ENCODE measurements around the gene WDR27.
"Not testable (repeated sequence)": the region's sequence is repeated elsewhere in the genome, so short reads cannot be mapped to it uniquely, and the experiment has no call there.

Gene WDR27

GRCh38 chr6:169623343-169623742 lies 78.5 kb downstream of the WDR27 start:
- Histone ChIP-seq H3K27me3 (ENCODE audit: insufficient read depth, low read length) (no peaks in the 10 kb centered on the region), H3K4me3 (ENCODE audit: low read length) (no peak overlapping the region), H3K9me3 (ENCODE audit: insufficient read depth, low read depth, low read length) (no peaks in the 10 kb centered on the region), H3K9ac (ENCODE audit: low read depth, low read length) (no peak overlapping the region), H3K4me1 (ENCODE audit: insufficient read depth, low read length) (peaks cover 46% of the 10 kb centered on the region), H3K27ac (ENCODE audit: low read depth, low read length) (no peak overlapping the region), H3K36me3 (ENCODE audit: insufficient read depth, low read length) (peaks cover 37% of the 10 kb centered on the region)
- WGBS = 79% methylated on average over 7 of the region's 7 CpGs

DNA sequence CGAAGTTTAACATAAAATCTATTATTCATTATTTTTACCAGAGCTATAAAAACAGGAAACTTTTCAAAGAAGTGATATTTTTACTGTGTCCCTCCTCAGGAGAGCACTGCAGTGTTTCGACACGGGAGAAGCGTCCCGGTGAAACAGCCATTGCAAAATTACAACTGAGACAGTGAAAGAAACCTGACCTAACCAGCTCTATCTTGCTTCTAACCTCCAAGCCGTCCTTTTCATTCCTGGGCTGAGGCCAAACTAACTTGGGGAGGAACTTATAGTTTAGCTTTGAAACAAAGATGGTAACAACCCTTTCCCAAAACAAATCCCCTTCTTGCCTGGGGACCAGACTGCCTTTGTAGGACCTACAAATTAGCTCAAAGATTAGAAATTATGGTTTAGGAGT lies 79.2 kb downstream of the WDR27 start:
- H3K4me3 ChIP-seq (ENCODE audit: low read length) = no peak overlapping the region
- H3K27me3 ChIP-seq (ENCODE audit: insufficient read depth, low read length) = no peaks in the 10 kb centered on the region
- H3K4me1 ChIP-seq (ENCODE audit: insufficient read depth, low read length) = peaks cover 51% of the 10 kb centered on the region
- 90% methylated on average over 4 of the region's 6 CpGs for WGBS
- H3K36me3 ChIP-seq (ENCODE audit: insufficient read depth, low read length) = peaks cover 36% of the 10 kb centered on the region
- no peaks in the 10 kb centered on the region for H3K9me3 ChIP-seq (ENCODE audit: insufficient read depth, low read depth, low read length)
- peak overlapping the region; percentile 26; the same call in 1 of the 2 replicates for H3K27ac ChIP-seq (ENCODE audit: low read depth, low read length)
- no peak overlapping the region for H3K9ac ChIP-seq (ENCODE audit: low read depth, low read length)

- Histone ChIP-seq H3K36me3 (ENCODE audit: insufficient read depth, low read length) (peaks cover 23% of the 10 kb centered on the region; the same call in 1 of the 2 replicates), H3K9me3 (ENCODE audit: insufficient read depth, low read depth, low read length) (no peaks in the 10 kb centered on the region; the same call in 1 of the 2 replicates), H3K4me3 (ENCODE audit: low read length) (no peak overlapping the region), H3K27ac (ENCODE audit: low read depth, low read length) (no peak overlapping the region), H3K27me3 (ENCODE audit: insufficient read depth, low read length) (no peaks in the 10 kb centered on the region), H3K9ac (ENCODE audit: low read depth, low read length) (no peak overlapping the region), H3K4me1 (ENCODE audit: insufficient read depth, low read length) (peaks cover 52% of the 10 kb centered on the region)
- 81% methylated on average over 13 of the region's 13 CpGs for WGBS
These were observed 80.5 kb downstream of the WDR27 start for GRCh38 chr6:169621311-169621710.

- H3K27ac ChIP-seq (ENCODE audit: low read depth, low read length) = peak overlapping the region; percentile 88
- WGBS = 68% methylated on average over 10 of the region's 10 CpGs
- peaks cover 52% of the 10 kb centered on the region for H3K4me1 ChIP-seq (ENCODE audit: insufficient read depth, low read length)
- peaks cover 19% of the 10 kb centered on the region; the same call in 1 of the 2 replicates for H3K36me3 ChIP-seq (ENCODE audit: insufficient read depth, low read length)
- no peaks in the 10 kb centered on the region for H3K27me3 ChIP-seq (ENCODE audit: insufficient read depth, low read length)
- peak overlapping the region; percentile 57 for H3K9ac ChIP-seq (ENCODE audit: low read depth, low read length)
- no peaks in the 10 kb centered on the region; the same call in 1 of the 2 replicates for H3K9me3 ChIP-seq (ENCODE audit: insufficient read depth, low read depth, low read length)
- H3K4me3 ChIP-seq (ENCODE audit: low read length) = no peak overlapping the region
These were observed 81.4 kb downstream of the WDR27 start for GRCh38 chr6:169620171-169621130.

DNA sequence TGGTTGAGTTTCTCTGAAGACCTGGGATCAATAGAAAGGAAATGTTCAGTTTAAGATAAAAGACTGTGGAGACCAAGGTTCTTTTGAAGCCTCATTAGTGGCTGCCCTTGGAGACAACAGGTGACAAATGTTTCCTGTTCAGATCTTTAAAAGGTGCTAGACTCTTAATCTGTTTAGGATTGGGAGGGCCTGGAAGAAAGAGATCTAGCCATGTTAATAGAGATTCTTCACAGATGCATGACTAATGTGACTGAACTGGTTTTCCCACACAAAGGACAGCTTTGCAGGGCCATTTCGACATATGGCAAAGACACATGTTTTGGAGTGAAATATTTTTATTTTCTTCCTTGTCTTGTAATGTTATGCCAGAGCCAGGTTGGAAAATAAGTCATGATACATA lies 82.2 kb downstream of the WDR27 start:
- 31% methylated on average over 1 of the region's 1 CpG for WGBS
- peaks cover 52% of the 10 kb centered on the region for H3K4me1 ChIP-seq (ENCODE audit: insufficient read depth, low read length)
- H3K36me3 ChIP-seq (ENCODE audit: insufficient read depth, low read length) = peaks cover 11% of the 10 kb centered on the region; the same call in 1 of the 2 replicates
- H3K27ac ChIP-seq (ENCODE audit: low read depth, low read length) = peak overlapping the region; percentile 88
- H3K4me3 ChIP-seq (ENCODE audit: low read length) = no peak overlapping the region
- H3K27me3 ChIP-seq (ENCODE audit: insufficient read depth, low read length) = no peaks in the 10 kb centered on the region
- no peaks in the 10 kb centered on the region; the same call in 1 of the 2 replicates for H3K9me3 ChIP-seq (ENCODE audit: insufficient read depth, low read depth, low read length)
- H3K9ac ChIP-seq (ENCODE audit: low read depth, low read length) = peak overlapping the region; percentile 58; the same call in 1 of the 2 replicates

DNA sequence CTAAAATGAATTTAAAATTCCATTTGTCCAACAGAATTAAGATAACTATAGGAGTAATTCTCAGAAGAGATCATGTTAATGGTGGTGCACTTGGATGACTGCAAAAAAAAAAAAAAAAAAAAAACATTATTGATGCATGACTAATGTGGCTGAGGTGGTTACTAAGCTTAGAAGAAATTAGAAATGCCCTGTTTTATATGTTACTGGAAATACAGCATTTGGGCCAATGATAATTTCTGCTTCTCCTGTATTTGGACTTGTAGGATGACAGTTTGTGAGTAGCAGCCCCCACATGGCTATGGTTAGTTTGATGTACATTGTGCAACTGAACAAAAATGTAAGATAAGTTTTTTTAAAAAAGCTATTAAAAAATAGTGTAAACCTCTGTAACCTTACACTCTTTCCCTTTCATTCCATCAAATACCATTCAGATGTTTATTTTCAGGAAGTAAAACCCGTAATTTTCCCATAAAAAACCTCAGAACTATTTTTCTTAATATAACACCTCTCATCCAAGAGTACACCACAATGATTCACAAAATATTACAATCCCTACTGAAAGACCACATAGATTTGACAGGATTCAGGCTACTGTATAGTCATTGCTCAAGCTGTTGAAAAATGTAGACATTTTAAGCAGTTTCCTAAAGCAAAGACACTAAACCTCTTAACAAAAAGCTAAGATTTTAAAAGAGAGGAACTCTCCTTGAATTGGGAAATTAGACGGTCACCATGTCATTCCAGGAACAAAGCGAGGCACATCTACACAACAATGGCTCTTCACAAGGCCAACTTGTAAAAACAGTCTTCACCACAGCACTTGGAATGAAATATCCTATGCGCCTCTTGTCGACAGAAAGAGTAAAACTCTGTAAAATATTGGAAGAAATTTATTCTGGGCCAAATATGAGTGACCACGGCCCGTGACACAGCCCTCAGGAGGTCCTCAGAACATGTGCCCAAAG lies 83.0 kb downstream of the WDR27 start:
- peak overlapping the region; percentile 58; the same call in 1 of the 2 replicates for H3K9ac ChIP-seq (ENCODE audit: low read depth, low read length)
- H3K27me3 ChIP-seq (ENCODE audit: insufficient read depth, low read length) = no peaks in the 10 kb centered on the region
- H3K27ac ChIP-seq (ENCODE audit: low read depth, low read length) = peak overlapping the region; percentile 88
- 21% methylated on average over 7 of the region's 7 CpGs for WGBS
- peaks cover 52% of the 10 kb centered on the region for H3K4me1 ChIP-seq (ENCODE audit: insufficient read depth, low read length)
- no peaks in the 10 kb centered on the region; the same call in 1 of the 2 replicates for H3K9me3 ChIP-seq (ENCODE audit: insufficient read depth, low read depth, low read length)
- peaks cover 2% of the 10 kb centered on the region; the same call in 1 of the 2 replicates for H3K36me3 ChIP-seq (ENCODE audit: insufficient read depth, low read length)
- peak overlapping the region; percentile 13; the same call in 1 of the 2 replicates for H3K4me3 ChIP-seq (ENCODE audit: low read length)

- Histone ChIP-seq H3K4me3 (ENCODE audit: low read length) (no peak overlapping the region), H3K9me3 (ENCODE audit: insufficient read depth, low read depth, low read length) (no peaks in the 10 kb centered on the region; the same call in 1 of the 2 replicates), H3K27me3 (ENCODE audit: insufficient read depth, low read length) (no peaks in the 10 kb centered on the region), H3K27ac (ENCODE audit: low read depth, low read length) (no peak overlapping the region), H3K36me3 (ENCODE audit: insufficient read depth, low read length) (0 out of 2 replicates have a peak, but pooled peaks cover 3% of the 10 kb centered on the region), H3K4me1 (ENCODE audit: insufficient read depth, low read length) (peaks cover 48% of the 10 kb centered on the region), H3K9ac (ENCODE audit: low read depth, low read length) (no peak overlapping the region)
- WGBS = 92% methylated on average over 7 of the region's 7 CpGs
These were observed 84.3 kb downstream of the WDR27 start for GRCh38 chr6:169617562-169617961.

GRCh38 chr6:169608609-169609008 lies 93.2 kb downstream of the WDR27 start:
- not testable (repeated sequence) for H3K27ac ChIP-seq (ENCODE audit: low read depth, low read length); H3K36me3 ChIP-seq (ENCODE audit: insufficient read depth, low read length); H3K4me1 ChIP-seq (ENCODE audit: insufficient read depth, low read length); H3K9me3 ChIP-seq (ENCODE audit: insufficient read depth, low read depth, low read length); H3K4me3 ChIP-seq (ENCODE audit: low read length); H3K27me3 ChIP-seq (ENCODE audit: insufficient read depth, low read length); H3K9ac ChIP-seq (ENCODE audit: low read depth, low read length)
- WGBS = 96% methylated on average over 2 of the region's 2 CpGs

DNA sequence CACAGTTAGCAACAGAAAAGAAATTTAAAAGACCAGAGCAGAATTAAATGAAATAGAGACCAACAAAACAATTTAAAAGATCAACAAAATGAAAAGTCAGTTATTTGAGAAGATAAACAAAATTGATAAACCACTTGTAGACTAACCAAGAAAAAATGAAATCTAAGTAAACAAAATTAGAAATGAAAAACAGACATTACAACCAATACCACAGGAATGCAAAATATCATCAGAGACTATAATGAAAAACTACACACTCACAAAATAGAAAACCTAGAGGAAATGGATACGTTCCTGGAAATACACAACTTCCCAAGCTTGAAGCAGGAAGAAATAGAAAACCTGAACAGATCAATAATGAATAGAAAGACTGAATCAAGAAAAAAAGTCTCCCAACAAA lies 97.8 kb downstream of the WDR27 start:
- no peak overlapping the region for H3K4me3 ChIP-seq (ENCODE audit: low read length)
- H3K36me3 ChIP-seq (ENCODE audit: insufficient read depth, low read length) = peaks cover 12% of the 10 kb centered on the region
- H3K9me3 ChIP-seq (ENCODE audit: insufficient read depth, low read depth, low read length) = no peaks in the 10 kb centered on the region
- H3K9ac ChIP-seq (ENCODE audit: low read depth, low read length) = no peak overlapping the region
- H3K4me1 ChIP-seq (ENCODE audit: insufficient read depth, low read length) = no peaks in the 10 kb centered on the region
- no peaks in the 10 kb centered on the region for H3K27me3 ChIP-seq (ENCODE audit: insufficient read depth, low read length)
- no peak overlapping the region for H3K27ac ChIP-seq (ENCODE audit: low read depth, low read length)
- 100% methylated on average over 1 of the region's 1 CpG for WGBS

DNA sequence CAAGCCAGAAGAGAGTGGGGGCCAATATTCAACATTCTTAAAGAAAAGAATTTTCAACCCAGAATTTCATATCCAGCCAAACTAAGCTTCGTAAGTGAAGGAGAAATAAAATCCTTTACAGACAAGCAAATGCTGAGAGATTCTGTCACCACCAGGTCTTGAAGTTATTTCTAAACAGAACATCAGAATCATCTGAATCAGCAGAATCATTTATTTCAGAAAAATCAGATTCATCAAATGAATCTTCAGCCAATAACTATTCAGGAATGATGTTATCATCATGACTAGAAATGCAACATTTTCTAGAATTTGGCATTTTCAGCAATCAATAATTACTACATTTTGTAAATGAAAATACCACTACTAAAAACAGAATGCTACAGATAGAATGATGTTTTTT lies 100.7 kb downstream of the WDR27 start:
- not testable (repeated sequence) for H3K9ac ChIP-seq (ENCODE audit: low read depth, low read length); H3K9me3 ChIP-seq (ENCODE audit: insufficient read depth, low read depth, low read length); H3K27me3 ChIP-seq (ENCODE audit: insufficient read depth, low read length); H3K4me3 ChIP-seq (ENCODE audit: low read length); H3K27ac ChIP-seq (ENCODE audit: low read depth, low read length); H3K4me1 ChIP-seq (ENCODE audit: insufficient read depth, low read length)
- H3K36me3 ChIP-seq (ENCODE audit: insufficient read depth, low read length) = peaks cover 19% of the 10 kb centered on the region
- WGBS = 100% methylated on average over 1 of the region's 1 CpG
